ENCODE data around the gene RFWD3. TPM values are rescaled to one million over a fixed set of nuclear protein-coding genes. Genes with fewer than 3 reads are reported as not detected.

RFWD3 gene
- total RNA-seq, 1 donor from 2014 or later: 63.2 TPM

DNA sequence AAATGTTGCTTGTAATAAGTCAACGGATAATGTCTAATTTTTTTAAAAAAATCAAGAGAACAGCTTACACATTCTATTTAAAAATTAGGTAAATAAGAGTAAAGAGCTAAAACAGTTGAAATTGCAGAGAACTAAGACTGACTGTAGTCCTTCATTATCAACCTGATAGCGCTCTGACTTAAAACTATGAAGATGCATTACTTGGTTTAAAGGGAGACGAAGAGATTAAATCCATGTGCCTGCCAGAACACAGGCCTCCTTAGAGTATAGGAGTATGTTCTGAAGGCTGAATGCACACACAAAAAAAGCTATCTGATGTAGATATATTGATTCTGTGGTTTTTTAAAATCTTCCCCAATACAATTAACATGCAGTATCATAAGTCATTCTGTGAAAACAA lies 88.2 kb downstream of the RFWD3 start:
- Mint-ChIP-seq H3K4me3 (no peak overlapping the region), H3K4me1 (peaks cover 65% of the 10 kb centered on the region), H3K9me3 (no peaks in the 10 kb centered on the region), H3K27me3 (no peaks in the 10 kb centered on the region), H3K36me3 (ENCODE audit: low read depth) (peaks cover 9% of the 10 kb centered on the region), H3K27ac (peak overlapping the region; percentile 66)
- DNase-seq (no peak), ATAC-seq (ENCODE audit: low read depth) (no peak)
- ChIA-PET CTCF (interaction anchor here (1.1 kb wide), 1 partner anchor 45 kb away, joined by 3 read pairs; no protein-coding TSS in a partner anchor), POLR2A (interaction anchor here (1.0 to 1.5 kb wide), 2 partner anchors 9 to 28 kb away, joined by 3 to 7 read pairs; partner anchors contain the start of gene GLG1)
- intact Hi-C loops (cut with micrococcal nuclease): no loop called here
- no peak for TF ChIP-seq CTCF (IDR thresholded peaks at IDR 0.05)

DNA sequence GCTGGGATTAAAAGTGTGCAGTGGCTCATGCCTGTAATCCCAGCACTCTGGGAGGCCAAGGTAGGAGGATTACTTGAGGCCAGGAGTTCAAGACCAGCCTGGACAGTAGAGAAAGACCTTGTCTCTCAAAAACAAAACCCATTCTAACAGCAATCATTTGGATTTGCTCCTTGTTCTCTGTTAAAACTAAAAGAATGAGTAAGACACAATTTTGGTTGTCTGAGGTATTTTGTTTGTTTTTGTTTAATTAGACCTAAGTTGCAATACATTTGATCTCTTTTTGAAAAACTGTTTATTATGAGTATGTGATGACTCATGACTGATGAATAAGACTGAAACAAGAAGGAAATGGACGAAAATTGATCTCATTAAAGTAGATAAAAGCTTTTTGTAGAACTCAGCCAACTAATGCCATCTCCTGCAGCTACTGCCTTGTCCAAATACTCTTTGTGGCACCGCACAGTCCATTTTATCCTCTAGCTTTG lies 88.8 kb downstream of the RFWD3 start:
- H3K36me3 Mint-ChIP-seq (ENCODE audit: low read depth): peaks cover 9% of the 10 kb centered on the region
- peak overlapping the region; percentile 66 for H3K27ac Mint-ChIP-seq
- no peak overlapping the region for H3K4me3 Mint-ChIP-seq
- H3K27me3 Mint-ChIP-seq: no peaks in the 10 kb centered on the region
- H3K9me3 Mint-ChIP-seq: no peaks in the 10 kb centered on the region
- ChIA-PET POLR2A (interaction anchor here (0.8 to 1.5 kb wide), 3 partner anchors 9 to 29 kb away, joined by 3 to 7 read pairs (median 5); partner anchors contain the start of gene GLG1), CTCF (no interaction called here)
- peaks cover 64% of the 10 kb centered on the region for H3K4me1 Mint-ChIP-seq
- TF ChIP-seq CTCF (IDR thresholded peaks at IDR 0.05): no peak
- DNase-seq: no peak
- intact Hi-C loops (cut with micrococcal nuclease): no loop called here
- ATAC-seq (ENCODE audit: low read depth): peak; percentile 60

GRCh38 chr16:74575807-74576643 lies 90.7 kb downstream of the RFWD3 start:
- Mint-ChIP-seq H3K27ac (peak overlapping the region; percentile 46), H3K4me1 (peaks cover 67% of the 10 kb centered on the region)

DNA sequence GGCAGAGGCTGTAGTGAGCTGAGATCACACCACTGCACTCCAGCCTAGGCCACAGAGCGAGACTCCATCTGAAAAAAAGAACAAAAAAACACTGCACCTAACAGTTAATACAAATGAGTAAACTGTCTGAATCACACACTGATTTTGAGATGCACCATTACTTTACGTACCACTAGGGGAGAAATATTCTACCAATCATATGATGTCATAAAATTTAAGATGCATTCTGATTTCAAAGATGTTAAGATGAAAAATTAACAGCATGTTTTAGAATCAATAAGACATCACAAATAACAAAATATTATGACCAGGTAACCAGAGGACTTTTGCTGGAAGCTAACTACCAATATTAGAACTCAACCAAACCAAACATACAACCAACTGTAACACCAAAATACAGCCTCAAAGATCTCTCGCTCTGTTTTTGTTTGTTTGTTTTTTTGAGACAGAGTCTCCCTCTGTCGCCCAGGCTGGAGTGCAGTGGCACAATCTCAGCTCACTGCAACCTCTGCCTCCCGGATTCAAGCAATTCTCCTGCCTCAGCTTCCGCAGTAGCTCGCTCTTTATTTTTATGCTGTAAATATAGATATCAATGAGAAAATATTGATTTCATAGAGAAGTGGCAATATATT lies 91.4 kb downstream of the RFWD3 start:
- no peak overlapping the region for H3K27ac Mint-ChIP-seq
- POLR2A ChIA-PET: no interaction called here
- H3K4me3 Mint-ChIP-seq: no peak overlapping the region
- no peaks in the 10 kb centered on the region for H3K27me3 Mint-ChIP-seq
- CTCF ChIA-PET: no interaction called here
- intact Hi-C loops (cut with micrococcal nuclease): no loop called here
- TF ChIP-seq CTCF (IDR thresholded peaks at IDR 0.05): no peak
- H3K4me1 Mint-ChIP-seq: peaks cover 67% of the 10 kb centered on the region
- DNase-seq (no peak), ATAC-seq (ENCODE audit: low read depth) (no peak)
- H3K9me3 Mint-ChIP-seq: no peaks in the 10 kb centered on the region
- H3K36me3 Mint-ChIP-seq (ENCODE audit: low read depth): peaks cover 9% of the 10 kb centered on the region

More at GRCh38 chr16:74575807-74576643, 90.7 kb downstream of the RFWD3 start:
- intact Hi-C loops (cut with micrococcal nuclease): no loop called here
- Mint-ChIP-seq H3K4me3 (no peak overlapping the region), H3K9me3 (no peaks in the 10 kb centered on the region), H3K36me3 (ENCODE audit: low read depth) (peaks cover 9% of the 10 kb centered on the region), H3K27me3 (no peaks in the 10 kb centered on the region)
- ATAC-seq (ENCODE audit: low read depth) (no peak), DNase-seq (no peak)
- POLR2A ChIA-PET: no interaction called here
- CTCF ChIA-PET: no interaction called here
- TF ChIP-seq CTCF (IDR thresholded peaks at IDR 0.05): no peak

- TF ChIP-seq CTCF (IDR thresholded peaks at IDR 0.05): no peak
- ChIA-PET CTCF (no interaction called here), POLR2A (no interaction called here)
- no peak overlapping the region for H3K4me3 Mint-ChIP-seq
- intact Hi-C loops (cut with micrococcal nuclease): no loop called here
- H3K27me3 Mint-ChIP-seq: no peaks in the 10 kb centered on the region
- peaks cover 9% of the 10 kb centered on the region for H3K36me3 Mint-ChIP-seq (ENCODE audit: low read depth)
- no peaks in the 10 kb centered on the region for H3K9me3 Mint-ChIP-seq
- ATAC-seq (ENCODE audit: low read depth): no peak
- no peak for DNase-seq
- no peak overlapping the region for H3K27ac Mint-ChIP-seq
- peaks cover 64% of the 10 kb centered on the region for H3K4me1 Mint-ChIP-seq
These were observed 92.5 kb downstream of the RFWD3 start for GRCh38 chr16:74574146-74574545.

Measured in activated B cell treated with CpG ODN at 0.5 μM for 24 hours (primary cell).